ENCODE measurements around the gene BSN. TPM values are rescaled to one million over a fixed set of nuclear protein-coding genes. Genes with fewer than 3 reads are reported as not detected.
"Not testable (repeated sequence)": the region's sequence is repeated elsewhere in the genome, so short reads cannot be mapped to it uniquely, and the experiment has no call there.

BSN gene
- polyA plus RNA-seq, 1 donor (not counting 4 experiments of a cell fraction or from before 2014, with no cell fraction given), result under 0.01 TPM

GRCh38 chr3:49694409-49695070 lies 140.3 kb downstream of the BSN start:
- H3K27me3 ChIP-seq (ENCODE audit: control insufficient read depth, extremely low read depth, insufficient read depth, low read length); H3K4me3 ChIP-seq (ENCODE audit: control insufficient read depth in 2 of 3, extremely low read depth in 1 of 3, insufficient read depth in 2 of 3, low read depth in 1 of 3, low read length in 3 of 3); H3K9me3 ChIP-seq (ENCODE audit: control insufficient read depth, low read depth, low read length); H3K4me1 ChIP-seq (ENCODE audit: control insufficient read depth, extremely low read depth, insufficient read depth, low read length); H3K27ac ChIP-seq (ENCODE audit: control insufficient read depth, insufficient read depth, low read length); DNase-seq (ENCODE audit: low read depth, low spot score); H3K9ac ChIP-seq (ENCODE audit: control insufficient read depth, extremely low read depth, insufficient read depth, low read length); FAIRE-seq; dilution Hi-C loops (cut with MboI; ENCODE audit: extremely low pct_ligation_motif_present, low sequenced_read_pairs); H2AFZ ChIP-seq (ENCODE audit: control insufficient read depth, low read length); H4K20me1 ChIP-seq (ENCODE audit: control insufficient read depth, extremely low read depth, insufficient read depth, low read length); H3K4me2 ChIP-seq (ENCODE audit: control insufficient read depth, extremely low read depth, insufficient read depth, low read depth, low read length); H3K9me1 ChIP-seq (ENCODE audit: control insufficient read depth, extremely low read depth, insufficient read depth, low read length): not testable (repeated sequence)
- Histone ChIP-seq H3K36me3 (ENCODE audit: control insufficient read depth in 2 of 2, extremely low read depth in 1 of 2, insufficient read depth in 2 of 2, low read length in 2 of 2) (peaks cover 11 to 12% of the 10 kb centered on the region in 2 experiments), H3K79me2 (ENCODE audit: control insufficient read depth, insufficient read depth, low read length) (peaks cover 23% of the 10 kb centered on the region)

GRCh38 chr3:49695350-49696015 lies 141.2 kb downstream of the BSN start:
- peaks cover 14% of the 10 kb centered on the region for H3K79me2 ChIP-seq (ENCODE audit: control insufficient read depth, insufficient read depth, low read length)
- H3K4me2 ChIP-seq (ENCODE audit: control insufficient read depth, extremely low read depth, insufficient read depth, low read depth, low read length); H4K20me1 ChIP-seq (ENCODE audit: control insufficient read depth, extremely low read depth, insufficient read depth, low read length); H2AFZ ChIP-seq (ENCODE audit: control insufficient read depth, low read length); H3K4me3 ChIP-seq (ENCODE audit: control insufficient read depth in 2 of 3, extremely low read depth in 1 of 3, insufficient read depth in 2 of 3, low read depth in 1 of 3, low read length in 3 of 3); H3K9ac ChIP-seq (ENCODE audit: control insufficient read depth, extremely low read depth, insufficient read depth, low read length); H3K9me3 ChIP-seq (ENCODE audit: control insufficient read depth, low read depth, low read length); FAIRE-seq; H3K27ac ChIP-seq (ENCODE audit: control insufficient read depth, insufficient read depth, low read length); H3K4me1 ChIP-seq (ENCODE audit: control insufficient read depth, extremely low read depth, insufficient read depth, low read length); dilution Hi-C loops (cut with MboI; ENCODE audit: extremely low pct_ligation_motif_present, low sequenced_read_pairs); DNase-seq (ENCODE audit: low read depth, low spot score); H3K27me3 ChIP-seq (ENCODE audit: control insufficient read depth, extremely low read depth, insufficient read depth, low read length); H3K9me1 ChIP-seq (ENCODE audit: control insufficient read depth, extremely low read depth, insufficient read depth, low read length): not testable (repeated sequence)
- H3K36me3 ChIP-seq (ENCODE audit: control insufficient read depth in 2 of 2, extremely low read depth in 1 of 2, insufficient read depth in 2 of 2, low read length in 2 of 2), result peaks cover 14 to 16% of the 10 kb centered on the region in 2 experiments

- dilution Hi-C loops (cut with MboI; ENCODE audit: extremely low pct_ligation_motif_present, low sequenced_read_pairs), result no loop called here
- no peaks in the 10 kb centered on the region for H3K27me3 ChIP-seq (ENCODE audit: control insufficient read depth, extremely low read depth, insufficient read depth, low read length)
- H3K4me2 ChIP-seq (ENCODE audit: control insufficient read depth, extremely low read depth, insufficient read depth, low read depth, low read length), result no peak overlapping the region
- peaks cover 2% of the 10 kb centered on the region for H3K79me2 ChIP-seq (ENCODE audit: control insufficient read depth, insufficient read depth, low read length)
- no peak overlapping the region for H2AFZ ChIP-seq (ENCODE audit: control insufficient read depth, low read length)
- no peaks in the 10 kb centered on the region for H3K9me3 ChIP-seq (ENCODE audit: control insufficient read depth, low read depth, low read length)
- H3K36me3 ChIP-seq (ENCODE audit: control insufficient read depth in 2 of 2, extremely low read depth in 1 of 2, insufficient read depth in 2 of 2, low read length in 2 of 2), result peaks cover 32 to 34% of the 10 kb centered on the region in 2 experiments
- no peak overlapping the region for H3K27ac ChIP-seq (ENCODE audit: control insufficient read depth, insufficient read depth, low read length)
- FAIRE-seq (no peak), DNase-seq (ENCODE audit: low read depth, low spot score) (no peak)
- H3K9ac ChIP-seq (ENCODE audit: control insufficient read depth, extremely low read depth, insufficient read depth, low read length), result no peak overlapping the region
- no peaks in the 10 kb centered on the region for H3K4me1 ChIP-seq (ENCODE audit: control insufficient read depth, extremely low read depth, insufficient read depth, low read length)
- no peak for TF ChIP-seq EZH2 (IDR thresholded peaks at IDR 0.05; ENCODE audit: low read length)
- no peak for TF ChIP-seq CTCF (optimal IDR thresholded peaks at IDR 0.05 in 1 of 3, IDR thresholded peaks at IDR 0.05 in 1 of 3, conservative IDR thresholded peaks at IDR 0.05 in 1 of 3; ENCODE audit: extremely low read depth in 1 of 3, insufficient read depth in 2 of 3, low read length in 3 of 3)
- no peak overlapping the region for H3K4me3 ChIP-seq (ENCODE audit: control insufficient read depth in 2 of 3, extremely low read depth in 1 of 3, insufficient read depth in 2 of 3, low read depth in 1 of 3, low read length in 3 of 3)
- no peaks in the 10 kb centered on the region for H3K9me1 ChIP-seq (ENCODE audit: control insufficient read depth, extremely low read depth, insufficient read depth, low read length)
- H4K20me1 ChIP-seq (ENCODE audit: control insufficient read depth, extremely low read depth, insufficient read depth, low read length), result no peaks in the 10 kb centered on the region
Measured at GRCh38 chr3:49699281-49699979, 145.2 kb downstream of the BSN start.
